A673 (cell line): ENCODE measurements around the gene BCAP29. TPM values are rescaled to one million over a fixed set of nuclear protein-coding genes. Genes with fewer than 3 reads are reported as not detected.
A peak's percentile ranks its signal among the peaks of the same experiment; 100 is the strongest.

ENCODE experiments used
- BruUV-seq: library from RNA; stranded (reverse); fragments of 400-500 nt; replicated peaks from 2 replicates; lab custom pipeline; 2021; lab: Mats Ljungman, UMichigan
- CTCF ChIA-PET: fragments of 300-600 bp; sonication (Branson Sonifier 250); formaldehyde crosslinking; loops from one replicate; lab custom pipeline; 2022; ENCODE audit warnings: antibody characterized with exemption; lab: Charles Lee
- POLR2A ChIA-PET: fragments of 300-600 bp; sonication (Branson Sonifier 250); formaldehyde crosslinking; loops from one replicate; lab custom pipeline; 2022; ENCODE audit warnings: antibody characterized with exemption; ENCODE audit not compliant: low non-redundant PET; lab: Charles Lee
- DNase-seq: peaks from one replicate; pipeline ENCODE4 v3.0.0-alpha.2; 2015; ENCODE audit warnings: low spot score
- H3K27ac ChIP-seq: fragments of 200-600 bp; sonication (generic); 2 replicates; pipeline ENCODE4 v1.5.1; 2016; ENCODE audit warnings: mixed run types, low read depth, mild to moderate bottlenecking, mixed read lengths, antibody characterized with exemption, low read length; ENCODE audit not compliant: poor library complexity, severe bottlenecking
- H3K27me3 ChIP-seq: fragments of 200-600 bp; sonication (generic); replicated peaks from 2 replicates; pipeline ENCODE4 v1.6.1; 2017; ENCODE audit warnings: mixed run types, low read depth, mild to moderate bottlenecking, mixed read lengths, antibody characterized with exemption, low read length; ENCODE audit not compliant: insufficient read depth, poor library complexity
- H3K36me3 ChIP-seq: fragments of 200-600 bp; sonication (generic); 2 replicates; pipeline ENCODE4 v1.6.1; 2016; ENCODE audit warnings: mixed run types, mild to moderate bottlenecking, mixed read lengths, antibody characterized with exemption, low read length; ENCODE audit not compliant: insufficient read depth, poor library complexity, severe bottlenecking
- H3K4me1 ChIP-seq: fragments of 200-600 bp; sonication (generic); 2 replicates; pipeline ENCODE4 v1.6.1; 2017; ENCODE audit warnings: mixed run types, mild to moderate bottlenecking, mixed read lengths, antibody characterized with exemption, low read length; ENCODE audit not compliant: insufficient read depth, poor library complexity, severe bottlenecking
- H3K4me3 ChIP-seq: fragments of 200-600 bp; sonication (generic); 2 replicates; pipeline ENCODE4 v1.5.1; 2016; ENCODE audit warnings: low read depth, mixed run types, mild to moderate bottlenecking, mixed read lengths, low read length; ENCODE audit not compliant: poor library complexity, severe bottlenecking
- H3K9me3 ChIP-seq: fragments of 200-600 bp; sonication (generic); 2 replicates; pipeline ENCODE4 v1.6.1; 2016; ENCODE audit warnings: mixed run types, low read depth, mild to moderate bottlenecking, mixed read lengths, antibody characterized with exemption, low read length; ENCODE audit not compliant: poor library complexity, severe bottlenecking
- CTCF ChIP-seq: fragments of 300-800, 200-600 bp; sonication (generic); conservative IDR thresholded peaks from 2 replicates; pipeline ENCODE4 v1.5.1; 2017; ENCODE audit warnings: low read depth, mild to moderate bottlenecking, antibody characterized with exemption, low read length, moderate library complexity, mixed read lengths
- EZH2 ChIP-seq: fragments of 200-600 bp; sonication (generic); IDR thresholded peaks from 2 replicates; pipeline ENCODE4 v1.6.1; 2017; ENCODE audit warnings: borderline replicate concordance, low read depth, mild to moderate bottlenecking, mixed read lengths, antibody characterized with exemption, low read length; ENCODE audit not compliant: poor library complexity, severe bottlenecking
- intact Hi-C: fragments of 100-400 bp; cut with micrococcal nuclease; formaldehyde crosslinking; loops from one replicate; pipeline ENCODE4 v1.10.0; 2022; ENCODE audit not compliant: unreplicated experiment
- total RNA-seq: library from RNA; stranded (reverse); gene quantifications from 2 replicates; pipeline ENCODE4 v1.2.3, GENCODE V29; 2021

The BCAP29 gene
- total RNA-seq, 1 experiment from 2014 or later = 32.0 TPM

GRCh38 chr7:107560898-107561516, 19.0 kb upstream of the BCAP29 start:
- Histone ChIP-seq H3K36me3 (no peaks in the 10 kb centered on the region), H3K4me3 (no peak overlapping the region), H3K27me3 (no peaks in the 10 kb centered on the region), H3K4me1 (peaks cover 15% of the 10 kb centered on the region), H3K27ac (no peak overlapping the region), H3K9me3 (no peaks in the 10 kb centered on the region)
- ChIA-PET CTCF (no interaction called here), POLR2A (no interaction called here)
- no TSS peak for BruUV-seq
- TF ChIP-seq CTCF (no peak), EZH2 (no peak)
- no peak for DNase-seq
- intact Hi-C loops = loop anchor here (5.0 kb wide), 1 partner anchor 89 kb away; the partner anchor contains the start of gene GPR22

- ChIA-PET POLR2A (interaction anchor here (0.6 kb wide), 1 partner anchor 12 kb away, joined by 3 read pairs; no protein-coding TSS in a partner anchor), CTCF (no interaction called here)
- peak; percentile 65 for DNase-seq
- peak overlapping the region; percentile 96 for H3K4me3 ChIP-seq
- no peaks in the 10 kb centered on the region for H3K9me3 ChIP-seq
- peak overlapping the region; percentile 94 for H3K27ac ChIP-seq
- peaks cover 15% of the 10 kb centered on the region for H3K4me1 ChIP-seq
- H3K27me3 ChIP-seq = no peaks in the 10 kb centered on the region
- intact Hi-C loops = loop anchor here (5.0 kb wide), 1 partner anchor 91 kb away; the partner anchor contains the start of gene GPR22
- TF ChIP-seq EZH2 (no peak), CTCF (no peak)
- BruUV-seq = no TSS peak
- H3K36me3 ChIP-seq = no peaks in the 10 kb centered on the region
Measured at GRCh38 chr7:107563081-107563774, 16.8 kb upstream of the BCAP29 start.

- CTCF ChIA-PET = no interaction called here
- peaks cover 15% of the 10 kb centered on the region for H3K4me1 ChIP-seq
- H3K36me3 ChIP-seq = no peaks in the 10 kb centered on the region
- no peaks in the 10 kb centered on the region for H3K9me3 ChIP-seq
- intact Hi-C loops = loop anchor here (5.0 kb wide), 1 partner anchor 92 kb away; the partner anchor contains the start of gene GPR22
- peak within 1 kb of the TSS; percentile 94 for H3K27ac ChIP-seq
- no TSS peak for BruUV-seq
- H3K4me3 ChIP-seq = peak within 1 kb of the TSS; percentile 96
- peak; percentile 84 for DNase-seq
- POLR2A ChIA-PET = interaction anchor here (0.6 kb wide), 1 partner anchor 13 kb away, joined by 3 read pairs; no protein-coding TSS in a partner anchor
- no peaks in the 10 kb centered on the region for H3K27me3 ChIP-seq
- TF ChIP-seq CTCF = no peak
- no peak for TF ChIP-seq EZH2
Measured at GRCh38 chr7:107563775-107564552, 16.1 kb upstream of the BCAP29 start, which contains the start of the genes COG5 and DUS4L. COG5 (minus strand) TSS chr7:107563920; CDS start chr7:107563896, 24 bp downstream. DUS4L (plus strand) TSS chr7:107563971; CDS start chr7:107567071, 3,100 bp downstream.
